ENCODE measurements around the gene CCDC187. TPM values are rescaled to one million over a fixed set of nuclear protein-coding genes. Genes with fewer than 3 reads are reported as not detected.

Gene CCDC187
- total and polyA plus RNA-seq, 2 of the 8 experiments (the other 6 are each of a cell fraction or from before 2014, with no cell fraction given) = 0.02 TPM; not detected in 1

GRCh38 chr9:136345281-136346156 lies 41.6 kb upstream of the CCDC187 start:
- peaks cover 2% of the 10 kb centered on the region; the same call in 1 of the 2 replicates for H3K23me2 ChIP-seq (ENCODE audit: low read depth, low read length)
- H3K18ac ChIP-seq (ENCODE audit: extremely low read depth, low read length) = peak overlapping the region; percentile 60; the same call in 1 of the 2 replicates
- H4K8ac ChIP-seq (ENCODE audit: extremely low read depth, insufficient read depth, low read length) = peak overlapping the region; percentile 36; the same call in 1 of the 2 replicates
- H2BK15ac ChIP-seq (ENCODE audit: low read length) = peak overlapping the region; percentile 72; the same call in 1 of the 2 replicates
- H3K23ac ChIP-seq (ENCODE audit: insufficient read length) = no peak overlapping the region
- FAIRE-seq (no peak), DNase-seq (ENCODE audit: low read depth in 1 of 2, low spot score in 2 of 2) (peak in 1 of 2 experiments; percentile 82)
- H3K14ac ChIP-seq (ENCODE audit: insufficient read length) = no peak overlapping the region
- no peak overlapping the region for H2BK20ac ChIP-seq (ENCODE audit: low read length)
- ChIA-PET CTCF (ENCODE audit: partially characterized antibody) (interaction anchor here (0.6 to 7.9 kb wide), 21 partner anchors 9 to 762 kb away, joined by 3 to 80 read pairs (median 3); partner anchors contain the start of gene DNLZ), POLR2A (ENCODE audit: partially characterized antibody) (interaction anchor here (1.0 to 8.0 kb wide), 5 partner anchors 16 to 88 kb away, joined by 3 to 137 read pairs (median 4); partner anchors contain the start of gene DNLZ)
- WGBS, 2 experiments (ENCODE audit: extremely low coverage in 1 of 2, insufficient coverage in 1 of 2, insufficient read length in 1 of 2, insufficient replicate concordance in 2 of 2, low coverage in 1 of 2, low lambda C conversion rate in 2 of 2, missing lambda C conversion rate in 1 of 2) = 77% methylated on average over 37 of the region's 43 CpGs; no CpG with 5 or more reads in 1 of the 2 experiments
- no peak overlapping the region for H4K91ac ChIP-seq (replicated peaks; ENCODE audit: insufficient read length, low read length)
- H3K27ac ChIP-seq (ENCODE audit: low read depth, low read length) = peak overlapping the region; percentile 7; the same call in 1 of the 2 replicates
- H3K9ac ChIP-seq (replicated peaks in 1 of 4; ENCODE audit: extremely low read depth in 1 of 4, low read depth in 3 of 4, low read length in 3 of 4) = no peak overlapping the region
- H3K36me3 ChIP-seq (ENCODE audit: control insufficient read depth in 2 of 4, insufficient read depth in 4 of 4, low read length in 3 of 4) = no peaks in the 10 kb centered on the region
- H2BK5ac ChIP-seq (ENCODE audit: low read depth, low read length) = no peak overlapping the region; the same call in 1 of the 2 replicates
- H3K79me2 ChIP-seq (ENCODE audit: control insufficient read depth in 1 of 2, insufficient read depth in 2 of 2, low read length in 2 of 2) = no peaks in the 10 kb centered on the region
- no peak overlapping the region for H3K4me3 ChIP-seq (ENCODE audit: extremely low read depth in 1 of 4, insufficient read depth in 2 of 4, low read depth in 3 of 4, low read length in 4 of 4)
- no peak overlapping the region for H3K4ac ChIP-seq (replicated peaks; ENCODE audit: insufficient read length, low read depth, low read length)
- H2BK120ac ChIP-seq (replicated peaks; ENCODE audit: low read depth, low read length) = no peak overlapping the region
- H3K4me2 ChIP-seq (ENCODE audit: insufficient read depth in 1 of 2, low read depth in 2 of 2, low read length in 2 of 2) = no peak overlapping the region
- H3K9me3 ChIP-seq (ENCODE audit: insufficient read depth in 2 of 2, low read depth in 1 of 2, low read length in 1 of 2) = no peaks in the 10 kb centered on the region
- no peak overlapping the region for H3K56ac ChIP-seq (replicated peaks; ENCODE audit: insufficient read length, low read depth, low read length)
- H3K79me1 ChIP-seq (ENCODE audit: low read depth, low read length) = no peaks in the 10 kb centered on the region
- no peaks in the 10 kb centered on the region for H3K27me3 ChIP-seq (replicated peaks in 1 of 4; ENCODE audit: control insufficient read depth in 3 of 4, extremely low read depth in 1 of 4, insufficient read depth in 3 of 4, low read length in 3 of 4)
- no peak overlapping the region for H2AFZ ChIP-seq (ENCODE audit: low read length)
- no peaks in the 10 kb centered on the region for H4K20me1 ChIP-seq (replicated peaks in 1 of 2; ENCODE audit: control insufficient read depth in 1 of 2, insufficient read depth in 2 of 2, low read length in 2 of 2)
- no peak overlapping the region; the same call in 1 of the 2 replicates for H2AK5ac ChIP-seq (ENCODE audit: low read depth, low read length)
- peak overlapping the region; percentile 27; the same call in 1 of the 2 replicates for H2BK12ac ChIP-seq (ENCODE audit: low read depth, low read length)
- H4K5ac ChIP-seq (ENCODE audit: insufficient read length, low read depth, low read length) = peak overlapping the region; percentile 32
- H3K4me1 ChIP-seq (replicated peaks in 1 of 4; ENCODE audit: control insufficient read depth in 3 of 4, insufficient read depth in 4 of 4, low read length in 3 of 4) = peaks cover 0 to 19% (median 10%) of the 10 kb centered on the region in 4 experiments; a peak in 6 of 7 replicates
- no peak for TF ChIP-seq CREB1 (IDR thresholded peaks at IDR 0.05)
- TF ChIP-seq MAFK (IDR thresholded peaks at IDR 0.05; ENCODE audit: low read depth, low read length) = no peak
- TF ChIP-seq HDAC6 (IDR thresholded peaks at IDR 0.05; ENCODE audit: low read depth, low read length) = no peak
- TF ChIP-seq SIX5 (IDR thresholded peaks at IDR 0.05; ENCODE audit: low read depth, low read length) = no peak
- no peak for TF ChIP-seq SRF (IDR thresholded peaks at IDR 0.05; ENCODE audit: low read depth, low read length)
- no peak for TF ChIP-seq JUND (IDR thresholded peaks at IDR 0.05; ENCODE audit: low read length)
- TF ChIP-seq JUN (IDR thresholded peaks at IDR 0.05; ENCODE audit: low read depth, low read length) = no peak
- peak; percentile 42 to 58 for TF ChIP-seq RAD21 (IDR thresholded peaks at IDR 0.05 in 1 of 2, conservative IDR thresholded peaks at IDR 0.05 in 1 of 2; ENCODE audit: low read depth in 2 of 2, low read length in 2 of 2)
